Lower lobe of right lung (tissue), 2 donors: Measurements from ENCODE around the gene GOT1. TPM values are rescaled to one million over a fixed set of nuclear protein-coding genes. Genes with fewer than 3 reads are reported as not detected.

Experiments
- ATAC-seq, 2 donors: fragments of 200-7000 bp; cut with Tn5 transposase; one replicate each; pipeline ENCODE4 v1.9.1; 2020 to 2022; ENCODE audit warnings: mild to moderate bottlenecking in 2 of 2, moderate library complexity in 2 of 2
- DNase-seq: peaks from one replicate; pipeline ENCODE4 v3.0.0-alpha.2; 2020
- H3K27ac ChIP-seq: fragments of 200-600 bp; one replicate; pipeline ENCODE4 v1.8.0; 2022
- H3K27me3 ChIP-seq: fragments of 200-600 bp; one replicate; pipeline ENCODE4 v1.8.0; 2022; ENCODE audit warnings: low read depth
- H3K36me3 ChIP-seq: fragments of 200-600 bp; one replicate; pipeline ENCODE4 v1.8.0; 2022; ENCODE audit warnings: mild to moderate bottlenecking
- H3K4me1 ChIP-seq: fragments of 200-600 bp; one replicate; pipeline ENCODE4 v1.8.0; 2022
- H3K4me3 ChIP-seq: fragments of 200-600 bp; one replicate; pipeline ENCODE4 v1.8.0; 2022; ENCODE audit warnings: mild to moderate bottlenecking
- H3K9me3 ChIP-seq: fragments of 200-600 bp; one replicate; pipeline ENCODE4 v1.8.0; 2022
- CTCF ChIP-seq: fragments of 200-600 bp; IDR thresholded peaks from one replicate; pipeline ENCODE4 v1.8.0; 2022; ENCODE audit warnings: antibody characterized with exemption, mild to moderate bottlenecking
- intact Hi-C: fragments of 100-400 bp; cut with DNase I; formaldehyde crosslinking; loops from one replicate; pipeline ENCODE4 v1.11.0; 2022
- total RNA-seq: library from RNA; stranded (reverse); fragmentation: NEBNext Ultra II Directional; extraction: Animal tissue kit (Norgen Biotek cat#: 25700); gene quantifications from one replicate; pipeline ENCODE4 v1.2.1, GENCODE V29; 2021
- donor health status: DM: no; HTN: yes; CAD: no; lungs with severe emphysema.

GOT1 gene
- total RNA-seq, 1 donor from 2014 or later, result 16.9 TPM

- Histone ChIP-seq H3K4me1 (no peaks in the 10 kb centered on the region), H3K4me3 (no peak overlapping the region), H3K27me3 (peaks cover 37% of the 10 kb centered on the region), H3K36me3 (no peaks in the 10 kb centered on the region), H3K27ac (no peak overlapping the region), H3K9me3 (no peaks in the 10 kb centered on the region)
- DNase-seq, result no peak
- ATAC-seq, result no peak
- no peak for TF ChIP-seq CTCF
- intact Hi-C loops, result no loop called here
Observed at GRCh38 chr10:99451981-99452380, 21.6 kb upstream of the GOT1 start.

GRCh38 chr10:99451499-99451788 is 21.0 kb upstream of the GOT1 start:
- ATAC-seq (no peak), DNase-seq (no peak)
- no peak for TF ChIP-seq CTCF
- intact Hi-C loops, result no loop called here
- H3K36me3 ChIP-seq, result no peaks in the 10 kb centered on the region
- H3K4me3 ChIP-seq, result no peak overlapping the region
- peaks cover 37% of the 10 kb centered on the region for H3K27me3 ChIP-seq
- H3K27ac ChIP-seq, result peak overlapping the region; percentile 9
- no peaks in the 10 kb centered on the region for H3K4me1 ChIP-seq
- H3K9me3 ChIP-seq, result no peaks in the 10 kb centered on the region

- DNase-seq (no peak), ATAC-seq (no peak)
- Histone ChIP-seq H3K27ac (no peak overlapping the region), H3K36me3 (no peaks in the 10 kb centered on the region), H3K4me3 (no peak overlapping the region), H3K9me3 (no peaks in the 10 kb centered on the region), H3K27me3 (peaks cover 32% of the 10 kb centered on the region), H3K4me1 (no peaks in the 10 kb centered on the region)
- intact Hi-C loops, result no loop called here
- TF ChIP-seq CTCF, result no peak
Observed at GRCh38 chr10:99450624-99451498, 20.4 kb upstream of the GOT1 start.

GRCh38 chr10:99450156-99450555 is 19.7 kb upstream of the GOT1 start:
- Histone ChIP-seq H3K36me3 (no peaks in the 10 kb centered on the region), H3K4me1 (no peaks in the 10 kb centered on the region), H3K27me3 (peaks cover 32% of the 10 kb centered on the region), H3K9me3 (no peaks in the 10 kb centered on the region), H3K4me3 (no peak overlapping the region), H3K27ac (no peak overlapping the region)
- ATAC-seq (no peak), DNase-seq (no peak)
- intact Hi-C loops, result no loop called here
- no peak for TF ChIP-seq CTCF

GRCh38 chr10:99449023-99449422 is 18.6 kb upstream of the GOT1 start:
- Histone ChIP-seq H3K4me3 (no peak overlapping the region), H3K36me3 (no peaks in the 10 kb centered on the region), H3K27ac (no peak overlapping the region), H3K9me3 (no peaks in the 10 kb centered on the region), H3K4me1 (no peaks in the 10 kb centered on the region), H3K27me3 (peaks cover 32% of the 10 kb centered on the region)
- intact Hi-C loops, result no loop called here
- no peak for TF ChIP-seq CTCF
- ATAC-seq (no peak), DNase-seq (no peak)
